Loucy (cell line): ENCODE measurements around the gene LMBR1.

Experiments used
- H2AFZ ChIP-seq: fragments of 200-600 bp; sonication (generic); 2 replicates; pipeline ENCODE4 v1.6.0; 2016; ENCODE audit warnings: antibody characterized with exemption, mild to moderate bottlenecking, low read length, moderate library complexity
- H3F3A ChIP-seq: fragments of 200-600 bp; 2 replicates; pipeline ENCODE4 v1.6.0; 2016; ENCODE audit warnings: antibody characterized with exemption, low read depth, mild to moderate bottlenecking
- H3K27me3 ChIP-seq: fragments of 200-600 bp; sonication (generic); 2 replicates; pipeline ENCODE4 v1.6.1; 2014; ENCODE audit warnings: low read length, mild to moderate bottlenecking; ENCODE audit not compliant: insufficient read depth, poor library complexity, severe bottlenecking
- H3K36me3 ChIP-seq: fragments of 200-600 bp; sonication (generic); 2 replicates; pipeline ENCODE4 v1.6.1; 2016; ENCODE audit warnings: low read length; ENCODE audit not compliant: insufficient read depth
- H3K4me1 ChIP-seq: fragments of 200-600 bp; sonication (generic); 2 replicates; pipeline ENCODE4 v1.5.1; 2014; ENCODE audit warnings: low read length, mild to moderate bottlenecking; ENCODE audit not compliant: insufficient read depth, poor library complexity, severe bottlenecking
- H3K4me2 ChIP-seq: fragments of 200-600 bp; sonication (generic); 2 replicates; pipeline ENCODE4 v1.6.0; 2014; ENCODE audit warnings: antibody characterized with exemption, low read length, low read depth, mild to moderate bottlenecking; ENCODE audit not compliant: poor library complexity, severe bottlenecking
- H3K4me3 ChIP-seq: fragments of 200-600 bp; sonication (generic); 2 replicates; pipeline ENCODE4 v1.5.1; 2014; ENCODE audit warnings: low read length, mild to moderate bottlenecking, mixed read lengths; ENCODE audit not compliant: poor library complexity, severe bottlenecking
- H3K79me2 ChIP-seq: fragments of 200-600 bp; sonication (generic); 2 replicates; pipeline ENCODE4 v1.6.1; 2014; ENCODE audit warnings: low read length; ENCODE audit not compliant: insufficient read depth
- H3K9ac ChIP-seq: fragments of 200-600 bp; sonication (generic); 2 replicates; pipeline ENCODE4 v1.6.0; 2014; ENCODE audit warnings: mild to moderate bottlenecking, low read depth, low read length, moderate library complexity; ENCODE audit not compliant: poor library complexity, severe bottlenecking
- H3K9me2 ChIP-seq: fragments of 200-600 bp; sonication (generic); replicated peaks from 2 replicates; pipeline ENCODE4 v1.6.1; 2016; ENCODE audit warnings: low read depth, low read length, mixed read lengths
- H3K9me3 ChIP-seq: fragments of 200-600 bp; sonication (generic); 2 replicates; pipeline ENCODE4 v1.6.1; 2014; ENCODE audit warnings: mild to moderate bottlenecking, antibody characterized with exemption, low read length, low read depth; ENCODE audit not compliant: insufficient read depth
- H4K20me1 ChIP-seq: fragments of 200-600 bp; sonication (generic); 2 replicates; pipeline ENCODE4 v1.6.0; 2014; ENCODE audit warnings: antibody characterized with exemption, low read length, mild to moderate bottlenecking; ENCODE audit not compliant: insufficient read depth, poor library complexity, severe bottlenecking
- CTCF ChIP-seq: fragments of 200-600 bp; sonication (generic); conservative IDR thresholded peaks from 2 replicates; pipeline ENCODE4 v1.5.1; 2014; ENCODE audit warnings: mild to moderate bottlenecking, antibody characterized with exemption, low read length
- EZH2phosphoT487 ChIP-seq: fragments of 200-600 bp; IDR thresholded peaks from 2 replicates; pipeline ENCODE4 v1.6.1; 2018; ENCODE audit warnings: antibody characterized with exemption, mild to moderate bottlenecking, moderate library complexity, borderline replicate concordance

Gene LMBR1

GRCh38 chr7:156673902-156674301 is 219.1 kb downstream of the LMBR1 start:
- H4K20me1 ChIP-seq = no peaks in the 10 kb centered on the region
- TF ChIP-seq CTCF = no peak
- no peak for TF ChIP-seq EZH2phosphoT487
- H3K79me2 ChIP-seq = no peaks in the 10 kb centered on the region
- H3K9ac ChIP-seq = no peak overlapping the region
- no peak overlapping the region for H3K4me2 ChIP-seq
- H3K4me3 ChIP-seq = no peak overlapping the region
- no peaks in the 10 kb centered on the region for H3K9me2 ChIP-seq
- H3K4me1 ChIP-seq = no peaks in the 10 kb centered on the region
- no peak overlapping the region for H2AFZ ChIP-seq
- no peaks in the 10 kb centered on the region for H3K27me3 ChIP-seq
- H3K9me3 ChIP-seq = no peaks in the 10 kb centered on the region
- no peaks in the 10 kb centered on the region for H3F3A ChIP-seq
- peaks cover 18% of the 10 kb centered on the region; the same call in 1 of the 2 replicates for H3K36me3 ChIP-seq

- H3K79me2 ChIP-seq = no peaks in the 10 kb centered on the region
- no peaks in the 10 kb centered on the region for H3K4me1 ChIP-seq
- H3K9ac ChIP-seq = no peak overlapping the region
- no peaks in the 10 kb centered on the region for H3K9me3 ChIP-seq
- no peaks in the 10 kb centered on the region for H4K20me1 ChIP-seq
- no peak overlapping the region for H2AFZ ChIP-seq
- H3K4me3 ChIP-seq = no peak overlapping the region
- H3K4me2 ChIP-seq = no peak overlapping the region
- H3F3A ChIP-seq = no peaks in the 10 kb centered on the region
- H3K36me3 ChIP-seq = peaks cover 13% of the 10 kb centered on the region; the same call in 1 of the 2 replicates
- no peaks in the 10 kb centered on the region for H3K9me2 ChIP-seq
- no peaks in the 10 kb centered on the region for H3K27me3 ChIP-seq
- TF ChIP-seq EZH2phosphoT487 (no peak), CTCF (no peak)
These were observed 219.5 kb downstream of the LMBR1 start for GRCh38 chr7:156673454-156673853.

- Histone ChIP-seq H2AFZ (no peak overlapping the region), H3K27me3 (no peaks in the 10 kb centered on the region), H3K4me2 (no peak overlapping the region), H3K36me3 (no peaks in the 10 kb centered on the region), H3K79me2 (no peaks in the 10 kb centered on the region), H3K9ac (no peak overlapping the region), H3K9me2 (no peaks in the 10 kb centered on the region), H4K20me1 (no peaks in the 10 kb centered on the region), H3K9me3 (no peaks in the 10 kb centered on the region), H3K4me1 (no peaks in the 10 kb centered on the region), H3K4me3 (no peak overlapping the region), H3F3A (no peaks in the 10 kb centered on the region)
- TF ChIP-seq CTCF (no peak), EZH2phosphoT487 (no peak)
These were observed 223.8 kb downstream of the LMBR1 start for GRCh38 chr7:156669035-156669828.
